KG1 (cell line): ENCODE data around the gene TSPAN9.

Experiments used
- DNase-seq: peaks from one replicate; lab custom pipeline; 2025; lab: John Stamatoyannopoulos, UW

Gene TSPAN9

DNA sequence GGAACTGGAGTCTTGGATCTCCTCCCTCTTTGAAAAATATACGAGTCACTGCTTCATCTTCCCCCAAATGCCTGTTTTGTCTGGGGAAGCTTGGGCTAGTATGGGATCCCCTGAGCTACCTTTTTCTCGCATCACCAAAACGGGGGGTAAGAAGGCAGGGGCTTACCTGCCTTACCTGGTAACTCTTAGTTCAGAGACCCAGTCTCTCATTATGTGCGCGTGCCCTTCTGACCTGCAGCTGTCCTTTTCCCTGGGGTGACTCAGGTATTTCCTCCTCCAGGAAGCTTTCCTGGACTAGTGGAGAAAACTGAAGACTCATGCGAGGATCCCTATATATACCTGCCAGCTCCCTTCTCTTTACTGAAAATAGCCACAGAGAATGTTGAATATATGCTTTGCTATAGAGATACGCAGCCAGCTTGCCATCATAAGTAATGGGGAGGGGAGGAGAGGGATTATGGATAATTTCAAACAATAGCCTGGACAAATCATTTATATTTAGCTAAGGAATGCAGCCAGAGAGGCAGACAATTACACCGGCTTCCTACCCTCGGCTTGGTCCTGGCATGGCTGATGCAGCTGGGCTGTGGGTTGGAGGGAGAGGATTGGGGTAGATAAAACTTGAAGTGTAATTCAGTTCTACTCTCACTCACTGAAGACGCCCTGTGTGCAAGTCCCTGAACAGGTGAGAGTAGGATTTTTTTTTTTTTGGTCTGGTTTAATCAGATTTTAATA lies 1.1 kb downstream of the TSPAN9 start:
- DNase-seq, result no peak

DNA sequence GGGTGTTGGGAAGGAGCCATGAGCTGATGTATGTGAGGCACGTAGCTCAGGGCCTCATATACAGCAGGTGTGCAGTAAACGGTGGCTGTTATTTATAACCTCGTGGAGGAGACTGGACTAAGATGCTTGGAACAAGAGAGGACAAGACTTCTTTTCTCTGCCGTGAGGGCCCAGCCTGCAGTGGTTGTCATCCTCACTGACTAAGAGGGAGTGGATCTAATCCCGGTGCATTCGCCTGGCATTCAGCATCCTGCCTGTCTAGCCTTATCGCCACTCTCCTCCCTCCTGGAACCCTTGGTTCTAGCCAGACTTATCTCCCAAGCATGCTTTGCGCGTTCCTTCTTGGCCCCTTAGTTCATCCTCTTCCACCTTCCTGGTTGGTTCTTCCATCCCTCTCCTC lies 3.9 kb downstream of the TSPAN9 start:
- DNase-seq, result no peak

DNA sequence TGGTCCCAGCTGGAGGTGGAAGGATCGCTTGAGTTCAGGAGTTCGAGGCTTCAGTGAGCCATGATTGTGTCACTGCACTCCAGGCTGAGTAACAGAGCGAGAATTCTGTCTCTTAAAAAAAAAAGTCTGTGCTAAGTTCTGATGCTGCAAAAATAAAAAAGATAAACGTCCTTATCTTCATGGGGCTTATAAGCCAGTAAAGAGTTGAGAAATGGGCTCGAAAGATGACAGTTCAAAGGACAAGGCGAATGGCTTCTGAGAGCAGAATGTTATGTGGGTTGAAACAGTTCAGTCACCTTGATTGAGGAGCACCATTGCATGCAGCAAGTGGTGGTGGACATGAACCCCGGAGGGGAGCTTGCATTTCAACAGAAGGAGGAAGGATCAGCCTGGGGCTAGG lies 4.7 kb downstream of the TSPAN9 start:
- DNase-seq, result no peak

DNA sequence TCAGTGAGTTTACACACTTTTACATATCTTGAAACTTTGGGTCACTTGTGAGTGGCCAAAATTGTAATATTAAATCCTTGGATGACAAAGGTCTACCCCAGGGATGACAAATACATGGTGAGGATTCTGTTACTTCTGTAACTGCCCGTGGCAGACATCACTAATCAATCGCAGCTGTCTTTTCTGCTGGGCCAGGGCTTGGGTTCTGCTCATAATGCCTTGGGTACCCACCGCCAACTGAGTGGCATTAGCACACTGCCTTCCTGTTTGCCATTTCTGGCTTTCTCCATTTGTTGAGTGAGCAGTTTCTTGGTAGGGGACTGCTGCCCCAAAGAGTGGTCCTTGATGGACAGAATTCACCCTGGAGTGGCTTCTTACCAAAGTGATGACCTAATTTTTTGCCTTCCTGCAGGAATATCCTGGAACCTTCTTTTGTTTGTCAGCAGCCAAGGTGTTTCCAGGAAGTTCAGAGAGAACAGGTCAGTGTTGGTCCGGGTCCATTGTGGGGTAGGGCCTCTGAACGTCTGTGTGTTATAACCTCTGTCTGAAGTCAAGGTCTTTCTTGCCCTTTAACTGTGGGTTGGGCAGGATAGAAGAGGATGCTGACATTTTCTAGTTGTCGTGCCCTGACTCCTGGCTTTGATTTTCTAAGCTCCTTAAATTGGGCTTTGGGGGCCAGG lies 6.2 kb downstream of the TSPAN9 start:
- no peak for DNase-seq

DNA sequence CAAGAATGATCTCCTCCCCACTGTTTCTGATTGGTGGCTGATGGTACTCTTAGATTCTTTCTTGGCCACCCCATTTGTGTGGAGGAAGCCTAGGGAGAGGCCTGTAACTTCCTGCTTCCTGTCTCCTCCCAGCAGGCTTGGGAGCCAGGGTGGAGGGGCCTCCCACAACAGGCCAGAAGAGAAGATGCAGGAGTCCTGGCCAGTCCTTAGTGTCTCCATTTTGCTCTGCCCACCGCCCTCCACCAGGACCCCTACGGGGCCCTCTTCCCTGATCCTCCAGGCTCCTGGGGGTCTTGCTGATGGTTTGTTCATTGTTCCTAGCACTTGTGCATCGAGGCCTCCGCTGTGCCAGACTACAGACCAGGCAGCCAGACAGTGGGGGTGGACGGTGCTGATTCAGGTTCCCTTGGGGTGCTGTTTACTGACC lies 6.8 kb downstream of the TSPAN9 start:
- no peak for DNase-seq

DNA sequence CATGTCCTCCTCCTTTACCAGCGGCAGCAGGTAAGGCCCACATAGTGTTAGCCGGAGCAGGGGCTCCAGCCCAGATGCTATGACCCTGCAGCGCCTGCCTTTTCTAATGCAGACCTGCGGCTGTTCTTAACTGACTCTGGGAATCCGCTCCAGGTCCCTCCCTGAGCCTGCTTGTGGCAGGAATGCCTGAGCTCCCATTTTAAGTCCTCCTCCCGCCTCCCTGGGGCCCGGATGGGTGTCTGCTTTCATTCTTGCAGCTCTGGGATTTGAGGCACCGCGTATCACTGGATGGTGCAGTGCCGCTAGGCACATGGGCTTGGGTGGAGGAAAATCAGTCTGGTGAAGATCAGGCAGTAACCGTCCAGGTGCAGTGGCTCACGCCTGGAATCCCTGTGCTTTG lies 7.6 kb downstream of the TSPAN9 start:
- DNase-seq, result no peak

DNA sequence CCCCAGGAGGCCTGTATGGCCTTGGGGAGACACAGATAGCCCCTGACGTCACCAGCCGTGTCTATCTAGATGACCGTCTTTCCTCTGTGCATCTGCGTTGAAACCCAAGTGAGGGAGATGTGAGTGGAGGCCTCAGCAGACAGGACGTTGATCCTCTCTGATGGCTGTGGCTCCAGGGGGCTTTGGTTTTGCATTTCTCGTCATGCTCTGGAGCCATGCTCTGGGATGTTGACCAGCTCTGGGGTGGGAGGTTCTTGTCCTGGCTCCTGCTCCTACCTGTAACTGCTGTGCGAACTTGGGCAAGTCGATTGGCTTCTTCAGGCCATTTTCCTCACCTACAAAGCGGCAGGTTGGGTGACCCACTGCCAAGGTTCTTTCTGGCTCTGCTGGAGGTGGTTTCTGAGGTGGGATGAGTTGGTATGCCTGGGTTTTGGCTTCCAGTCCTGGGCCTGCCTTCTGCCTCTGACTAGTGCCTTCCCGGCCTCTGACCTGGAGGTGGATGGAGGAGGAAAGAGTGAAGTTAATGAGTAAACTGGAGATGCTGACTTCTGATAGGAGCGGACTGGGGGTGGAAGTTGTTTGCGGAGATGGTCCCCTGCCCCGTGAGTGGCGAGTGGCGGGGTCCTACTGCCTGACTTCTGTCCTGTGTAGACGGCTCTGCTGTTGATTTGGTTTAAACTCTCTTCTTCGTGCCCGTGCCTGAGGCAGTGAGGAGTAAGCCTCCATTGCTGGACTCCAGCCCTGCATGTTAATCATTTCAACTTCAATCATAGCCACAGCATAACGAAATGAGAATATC lies 8.4 kb downstream of the TSPAN9 start:
- DNase-seq, result no peak

DNA sequence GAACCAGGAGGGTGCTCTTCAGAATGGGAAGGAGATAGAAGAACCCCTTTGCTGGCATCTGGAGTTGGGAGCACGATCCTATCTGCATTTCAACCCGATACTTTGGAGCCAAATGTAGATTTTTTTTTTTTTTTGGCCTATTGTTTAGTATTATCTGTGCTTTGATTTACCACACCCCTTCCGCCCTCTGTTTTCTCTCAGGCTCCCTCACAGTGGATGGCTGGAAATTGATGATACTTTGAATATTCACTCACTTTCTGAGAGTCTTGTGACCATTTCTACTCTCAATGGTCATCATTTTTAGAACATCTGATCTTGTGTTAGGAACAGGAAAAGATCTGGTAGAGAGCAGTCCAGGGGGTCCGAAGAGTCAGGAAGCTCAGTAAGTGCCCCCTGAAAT lies 9.0 kb downstream of the TSPAN9 start:
- no peak for DNase-seq

DNA sequence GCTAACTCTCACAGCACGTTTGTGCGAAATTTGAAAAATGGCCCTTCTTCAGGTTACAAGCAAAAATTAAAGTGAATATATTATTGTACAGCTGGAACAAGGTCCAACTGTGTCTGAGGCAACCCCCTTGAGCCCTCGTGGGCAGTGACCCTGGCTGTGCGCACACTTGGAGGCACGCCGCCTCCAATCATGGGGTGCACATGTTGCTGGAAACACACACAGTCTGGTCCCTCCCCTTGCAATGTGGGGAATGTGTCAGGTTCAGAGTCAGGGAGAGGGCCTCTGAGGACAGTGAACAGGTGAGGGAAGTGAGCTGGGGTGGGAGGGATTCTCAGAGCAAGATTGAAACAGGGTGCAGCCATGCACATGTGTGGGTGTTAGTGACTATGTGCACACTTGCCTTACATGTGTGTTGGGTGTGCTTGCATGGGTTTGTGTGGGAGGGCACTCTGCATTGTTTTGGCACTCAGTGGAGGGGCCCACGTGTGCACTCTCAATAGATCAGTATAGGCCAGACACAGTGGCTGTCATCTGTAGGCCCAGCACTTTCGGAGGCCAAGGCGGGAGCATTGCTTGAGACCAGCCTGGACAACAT lies 9.6 kb downstream of the TSPAN9 start:
- no peak for DNase-seq

DNA sequence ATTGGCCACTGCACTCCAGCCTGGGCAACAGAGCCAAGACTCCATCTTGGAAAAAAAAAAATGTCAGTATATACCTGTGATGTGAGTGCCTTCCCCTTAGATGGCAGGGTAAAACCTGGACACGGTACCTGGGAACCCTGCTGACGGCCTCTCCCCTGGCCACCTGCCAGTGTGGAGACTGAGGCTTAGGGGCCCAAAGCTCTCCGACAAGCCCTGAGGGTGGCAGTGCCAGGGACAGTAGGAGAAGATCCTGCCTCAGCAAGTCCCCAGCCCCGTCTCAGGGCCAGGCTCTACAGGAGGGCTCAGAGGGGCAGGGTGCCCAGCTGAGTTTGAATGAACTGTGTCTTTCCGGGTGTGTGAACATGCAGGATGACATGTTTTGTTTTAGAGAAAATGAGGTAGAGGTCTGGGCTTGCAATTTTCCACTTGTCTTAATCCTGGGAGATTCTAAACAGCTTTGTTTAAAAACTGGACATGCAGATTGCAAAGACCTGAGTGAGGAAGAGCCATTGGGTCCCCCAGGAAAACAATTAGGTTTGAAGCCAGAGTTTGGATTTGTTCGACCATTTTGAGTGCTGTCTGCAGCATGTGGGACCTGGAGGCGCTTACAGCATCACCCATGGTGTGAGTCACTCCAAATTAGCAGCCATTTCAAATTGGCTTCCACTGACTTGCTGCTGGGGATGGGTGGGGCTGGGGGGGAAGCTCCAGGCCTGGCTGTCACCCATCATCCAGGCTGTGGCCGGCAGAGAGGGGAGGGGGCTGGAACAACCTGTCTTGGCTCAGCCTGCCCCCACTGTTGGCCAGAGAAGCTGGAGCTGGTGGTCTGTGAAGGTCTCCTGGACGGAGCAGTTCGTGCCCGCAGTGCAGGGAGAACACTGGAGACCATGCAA lies 10.8 kb downstream of the TSPAN9 start:
- DNase-seq, result no peak

DNA sequence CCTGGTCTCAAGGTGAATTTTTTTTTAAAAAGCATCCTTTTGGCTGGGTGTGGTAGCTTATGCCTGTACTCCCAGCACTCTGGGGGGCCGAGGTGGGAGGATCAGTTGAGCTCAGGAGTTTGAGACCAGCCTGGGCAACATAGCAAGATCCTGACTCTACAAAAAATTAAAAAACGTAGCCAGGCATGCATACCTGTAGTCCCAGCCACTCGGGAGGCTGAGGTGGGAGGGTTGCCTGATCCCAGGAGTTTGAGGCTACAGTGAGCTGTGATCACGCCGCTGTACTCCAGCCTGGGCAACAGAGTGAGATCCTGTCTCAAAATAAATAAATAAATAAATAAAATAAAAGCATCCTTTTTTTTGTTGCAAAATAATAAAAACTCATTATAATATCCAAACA lies 12.4 kb downstream of the TSPAN9 start:
- DNase-seq, result no peak

DNA sequence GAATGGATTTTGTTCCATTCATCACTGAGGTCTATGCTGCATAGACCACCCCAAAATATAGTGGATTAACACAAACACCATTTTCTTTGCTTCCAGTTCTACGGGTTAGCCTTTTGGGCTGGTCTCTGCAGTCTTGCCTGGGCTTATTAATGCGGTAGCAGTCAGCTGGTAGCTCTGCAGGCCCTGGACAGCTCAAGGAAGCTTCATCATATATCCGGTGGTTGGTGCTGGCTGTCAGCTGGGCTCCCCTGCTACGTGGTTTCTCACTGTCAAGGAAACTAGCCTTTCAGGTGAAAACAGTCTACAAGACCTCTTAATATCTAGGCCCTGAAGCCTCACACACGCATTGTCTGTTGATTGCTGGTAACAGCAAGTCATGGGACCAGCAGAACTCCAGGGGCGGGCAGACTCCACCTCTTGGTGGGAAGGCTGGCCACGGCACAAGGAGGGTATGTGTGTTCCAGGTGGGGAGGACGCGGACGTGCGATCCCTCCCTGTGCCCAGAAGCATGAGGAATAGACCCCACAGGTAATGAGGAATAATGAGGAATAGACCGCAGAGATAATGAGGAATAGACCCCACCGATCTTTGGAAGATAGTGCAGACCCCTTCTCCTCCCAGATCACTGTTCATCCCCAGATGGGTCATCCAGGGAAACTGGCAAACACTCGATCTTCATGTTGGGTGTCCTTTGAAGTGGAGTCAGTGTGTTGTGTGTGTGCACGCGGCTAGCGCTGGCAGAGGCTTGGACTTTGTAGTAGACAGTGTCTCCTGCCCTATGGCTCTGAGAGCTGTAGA lies 13.3 kb downstream of the TSPAN9 start:
- DNase-seq, result no peak

DNA sequence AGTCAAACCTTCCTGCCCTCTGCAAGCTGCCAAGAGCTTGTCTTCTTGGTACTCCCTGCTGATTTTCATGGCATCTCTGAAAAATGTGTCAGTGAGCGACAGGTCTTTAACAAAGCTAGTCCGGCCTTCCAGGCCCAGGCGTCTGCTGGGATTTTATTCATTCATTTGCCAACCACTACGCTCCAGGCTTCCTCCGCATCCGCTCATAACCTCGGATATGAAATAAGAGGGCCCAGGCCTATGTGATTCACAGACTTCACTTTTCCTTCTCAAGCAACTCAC lies 13.8 kb downstream of the TSPAN9 start:
- no peak for DNase-seq

DNA sequence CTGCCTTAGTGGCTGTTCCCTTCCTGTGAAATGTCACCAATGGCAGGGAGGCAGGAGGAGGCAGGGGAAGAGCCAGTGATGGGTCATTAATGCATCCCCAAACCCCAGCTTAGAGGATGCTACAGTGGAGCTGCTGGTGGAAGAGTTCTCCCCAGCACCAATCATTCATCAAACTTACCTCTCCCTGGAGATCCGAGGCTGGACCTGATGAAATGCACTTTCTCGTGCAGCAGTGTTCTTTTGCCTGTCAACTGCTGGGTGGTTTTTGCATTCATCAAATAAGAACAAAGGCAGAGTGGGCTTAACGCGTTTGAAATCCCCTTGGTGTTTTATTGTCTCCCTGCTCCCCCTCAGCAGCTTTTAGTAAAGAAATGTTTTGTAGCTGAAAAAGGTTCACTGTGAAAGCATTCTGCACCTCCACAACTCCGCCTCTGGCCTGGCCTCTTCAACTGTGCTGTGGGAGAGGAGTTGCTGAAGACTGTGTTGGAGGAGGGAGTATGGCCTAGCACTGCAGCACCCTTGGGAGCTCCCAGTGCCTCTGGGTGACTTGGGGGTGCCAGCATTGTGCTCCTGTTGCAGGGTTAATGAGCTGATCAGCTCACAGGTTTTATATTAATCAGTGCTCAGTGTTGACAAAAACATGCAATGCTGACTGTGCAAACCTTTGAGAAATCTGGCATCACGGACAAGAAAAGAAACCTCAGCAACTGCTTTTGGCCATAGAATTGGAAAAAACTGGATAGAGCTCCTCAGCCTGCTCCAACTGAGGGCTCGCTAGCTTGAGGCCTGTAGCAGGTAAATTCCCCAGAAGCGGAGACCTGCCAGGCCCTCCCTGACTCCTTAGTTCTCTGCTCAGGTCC lies 14.4 kb downstream of the TSPAN9 start:
- DNase-seq, result no peak

DNA sequence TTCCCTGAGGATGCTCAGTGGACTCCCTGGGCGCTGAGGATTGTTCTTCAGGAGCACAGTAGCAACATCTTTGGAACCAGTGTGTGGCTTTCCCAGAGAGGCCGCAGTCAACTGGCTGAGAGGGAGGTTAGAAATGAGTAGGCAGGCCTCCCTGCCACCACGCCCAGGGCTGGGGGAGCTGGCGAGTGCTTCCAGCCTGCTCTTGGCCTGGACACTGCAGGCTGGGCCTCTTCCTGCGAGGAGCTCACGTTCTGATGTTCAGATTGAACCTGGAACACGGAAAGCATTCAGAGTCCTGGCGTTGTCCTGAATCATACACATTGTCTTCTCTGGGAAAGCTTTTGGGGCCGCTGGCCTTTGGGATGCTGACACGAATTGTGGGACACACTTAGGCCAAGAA lies 15.6 kb downstream of the TSPAN9 start:
- DNase-seq, result no peak

DNA sequence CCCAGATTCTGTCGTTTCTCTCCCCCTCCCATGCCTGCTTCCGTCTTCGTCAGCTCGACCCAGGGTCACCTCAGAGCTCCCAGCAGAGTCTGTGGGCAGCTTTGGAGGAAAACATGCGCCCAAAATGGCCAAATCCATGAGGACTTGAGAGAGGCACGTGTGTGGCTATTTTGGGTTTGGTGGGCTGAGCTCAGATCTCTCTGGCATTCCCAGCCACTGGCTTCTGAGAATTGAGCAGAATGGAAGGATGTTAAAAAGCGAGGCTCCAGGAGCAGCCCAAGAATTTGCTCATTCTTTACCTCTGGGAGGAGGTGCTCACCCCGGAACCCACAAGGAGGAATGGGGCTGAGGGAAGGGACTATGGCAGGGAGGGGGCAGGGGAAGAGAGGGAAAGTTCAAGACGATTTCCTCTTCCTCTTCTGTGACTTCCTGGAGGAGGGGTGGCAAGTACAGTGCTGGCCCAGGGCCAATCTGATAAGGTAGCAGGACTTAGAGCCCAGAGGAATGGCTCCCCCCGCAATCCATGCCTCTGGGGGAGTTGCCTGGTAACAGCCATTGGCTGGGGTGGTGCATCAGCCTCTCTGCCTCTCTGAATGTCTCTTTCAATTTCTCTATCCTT lies 20.1 kb downstream of the TSPAN9 start:
- DNase-seq, result no peak

DNA sequence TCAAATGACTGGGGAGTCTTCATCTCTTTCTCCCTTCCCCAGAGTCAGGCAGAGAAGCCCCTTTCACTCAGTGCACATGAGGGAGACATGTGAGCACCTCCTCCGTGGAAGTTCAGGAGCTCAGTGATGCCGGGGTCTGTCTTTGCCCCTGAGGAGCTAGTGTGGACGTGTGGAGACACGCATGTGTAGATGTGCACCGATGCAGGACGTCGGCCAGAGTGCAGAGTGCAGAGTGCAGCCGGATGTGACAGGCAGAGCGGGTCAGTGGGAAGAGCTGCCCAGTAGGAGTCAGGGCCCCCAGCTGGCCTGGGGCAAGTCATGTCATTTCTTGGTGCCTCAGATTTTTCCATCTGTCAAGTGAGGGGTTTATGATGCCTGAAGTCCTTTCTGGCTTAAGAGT lies 20.7 kb downstream of the TSPAN9 start:
- no peak for DNase-seq

DNA sequence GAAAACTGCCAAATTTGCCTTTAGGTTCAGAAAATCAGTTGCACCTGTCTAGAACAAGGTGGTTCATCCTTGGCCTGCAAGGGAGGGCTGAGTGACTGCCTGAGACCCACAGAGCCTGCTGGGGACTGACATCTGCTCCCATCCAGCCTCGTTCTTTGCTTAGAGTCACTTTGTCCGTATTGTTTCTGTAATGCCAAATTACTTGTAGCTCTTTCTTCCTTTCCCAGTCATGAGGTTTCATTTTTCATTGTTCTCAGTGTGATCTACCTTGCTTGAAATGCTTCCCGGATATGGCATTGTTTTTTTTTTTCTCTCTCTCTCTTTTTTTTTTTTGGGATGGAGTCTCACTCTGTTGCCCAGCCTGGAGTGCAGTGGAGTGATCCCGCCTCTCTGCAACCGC lies 21.3 kb downstream of the TSPAN9 start:
- no peak for DNase-seq

DNA sequence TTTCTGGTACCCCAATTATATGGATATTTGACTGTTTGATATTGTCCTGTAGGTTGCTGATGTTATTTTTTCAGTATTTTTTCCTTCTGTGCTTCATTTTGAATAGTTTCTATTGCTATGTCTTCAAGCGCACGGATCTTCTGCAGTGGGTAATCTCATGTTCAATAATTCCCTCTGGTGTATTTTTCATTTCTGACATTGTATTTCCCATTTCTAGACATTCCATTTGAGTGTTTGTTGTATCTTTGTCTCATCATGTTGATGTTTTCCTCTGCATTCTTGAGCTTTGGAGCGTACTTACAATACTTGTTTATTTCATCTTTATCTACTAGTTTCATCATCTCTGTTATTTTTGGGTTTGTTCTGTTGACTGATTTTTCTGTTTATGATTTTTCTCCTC lies 22.0 kb downstream of the TSPAN9 start:
- no peak for DNase-seq
